Colonic mucosa (tissue), 4 donors: ENCODE data around the gene MAN1A2. TPM values are rescaled to one million over a fixed set of nuclear protein-coding genes. Genes with fewer than 3 reads are reported as not detected.
"Not testable (repeated sequence)": the region's sequence is repeated elsewhere in the genome, so short reads cannot be mapped to it uniquely, and the experiment has no call there.

Source experiments
- DNase-seq: peaks from one replicate; pipeline ENCODE4 v3.0.0-alpha.2; 2020
- H3K27ac ChIP-seq: fragments of 200-600 bp; one replicate; pipeline ENCODE4 v1.8.0; 2021
- H3K27me3 ChIP-seq: fragments of 200-600 bp; one replicate; pipeline ENCODE4 v1.8.0; 2021
- H3K36me3 ChIP-seq: fragments of 200-600 bp; one replicate; pipeline ENCODE4 v1.8.0; 2021
- H3K4me1 ChIP-seq: fragments of 200-600 bp; one replicate; pipeline ENCODE4 v1.8.0; 2021; ENCODE audit warnings: mild to moderate bottlenecking
- H3K4me3 ChIP-seq: fragments of 200-600 bp; one replicate; pipeline ENCODE4 v1.8.0; 2021
- H3K9ac ChIP-seq, 2 donors: one replicate each; pipeline ENCODE4 v1.7.0; 2013; ENCODE audit warnings: control low read depth in 2 of 2, low read depth in 2 of 2, low read length in 2 of 2
- H3K9me3 ChIP-seq: fragments of 200-600 bp; one replicate; pipeline ENCODE4 v1.8.0; 2021
- CTCF ChIP-seq: fragments of 200-600 bp; IDR thresholded peaks from one replicate; pipeline ENCODE4 v1.8.0; 2022; ENCODE audit warnings: antibody characterized with exemption, mild to moderate bottlenecking
- intact Hi-C: fragments of 100-400 bp; cut with DNase I; formaldehyde crosslinking; loops from one replicate; pipeline ENCODE4 v1.14.1; 2022
- total RNA-seq, 2 donors: library from RNA; stranded (reverse); fragmentation: NEBNext Ultra II Directional in 1 of 2; extraction: Animal tissue kit (Norgen Biotek cat#: 25700) in 1 of 2; gene quantifications; one replicate each; pipeline ENCODE4 v1.2.1, GENCODE V29; 2021
- donor health status: healthy.
- donor health status: DM: no; HTN: no; CAD: no.
- donor health status: DM: no; HTN: no; CAD: no.

MAN1A2 gene
- total RNA-seq, 2 donors from 2014 or later: 27.9 to 35.7 TPM

GRCh38 chr1:117555806-117556205 lies 188.6 kb downstream of the MAN1A2 start:
- Histone ChIP-seq H3K9ac (no peak overlapping the region), H3K27ac (no peak overlapping the region), H3K4me1 (no peaks in the 10 kb centered on the region), H3K4me3 (no peak overlapping the region), H3K27me3 (no peaks in the 10 kb centered on the region), H3K36me3 (no peaks in the 10 kb centered on the region), H3K9me3 (no peaks in the 10 kb centered on the region)
- TF ChIP-seq CTCF: no peak
- no peak for DNase-seq
- intact Hi-C loops: no loop called here

DNA sequence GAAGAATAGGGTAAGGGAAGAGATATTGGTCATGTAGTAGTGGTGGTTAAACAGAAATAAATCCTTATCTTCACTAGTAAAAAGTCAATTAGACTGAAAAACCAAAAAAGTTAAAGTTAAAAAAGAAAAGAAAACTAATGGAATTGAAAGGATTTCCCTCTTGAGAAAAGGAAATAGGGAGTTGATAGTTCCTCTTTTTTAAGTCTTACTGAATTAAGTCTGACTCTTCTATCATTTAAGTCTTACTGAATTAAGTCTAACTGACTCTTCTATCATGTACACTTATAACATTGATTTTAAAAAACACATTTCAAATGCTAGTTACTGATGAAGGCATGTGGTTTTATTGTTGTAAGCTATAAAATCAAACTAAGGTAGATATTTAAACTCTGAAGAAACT lies 189.1 kb downstream of the MAN1A2 start:
- TF ChIP-seq CTCF: no peak
- intact Hi-C loops: no loop called here
- no peaks in the 10 kb centered on the region for H3K27me3 ChIP-seq

DNA sequence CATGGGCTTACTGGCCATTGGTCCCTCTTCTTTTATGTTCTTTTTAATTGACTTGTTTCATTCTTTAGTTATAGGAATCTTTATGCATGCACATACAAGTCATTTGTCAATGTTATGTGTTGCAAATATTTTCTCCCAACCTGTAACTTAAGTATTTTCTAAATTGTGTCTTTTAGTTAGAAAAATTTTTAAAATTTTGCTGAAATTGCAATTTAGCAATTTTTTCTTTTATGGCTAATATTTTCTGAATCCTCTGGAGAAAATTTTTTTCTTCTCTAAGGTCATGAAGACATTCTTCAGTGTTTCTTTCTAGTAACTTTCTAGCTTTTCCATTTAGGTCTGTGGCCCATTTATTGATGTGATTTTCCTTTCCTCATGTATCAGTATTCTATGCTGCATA lies 189.7 kb downstream of the MAN1A2 start:
- Histone ChIP-seq H3K9ac (no peak overlapping the region), H3K36me3 (no peaks in the 10 kb centered on the region), H3K4me3 (no peak overlapping the region), H3K27me3 (no peaks in the 10 kb centered on the region), H3K27ac (no peak overlapping the region), H3K4me1 (no peaks in the 10 kb centered on the region), H3K9me3 (no peaks in the 10 kb centered on the region)
- DNase-seq: no peak
- no peak for TF ChIP-seq CTCF
- intact Hi-C loops: no loop called here

More for the DNA sequence above, 189.1 kb downstream of the MAN1A2 start:
- Histone ChIP-seq H3K27ac (no peak overlapping the region), H3K36me3 (no peaks in the 10 kb centered on the region), H3K9ac (no peak overlapping the region), H3K4me1 (no peaks in the 10 kb centered on the region), H3K9me3 (no peaks in the 10 kb centered on the region), H3K4me3 (no peak overlapping the region)
- DNase-seq: no peak

GRCh38 chr1:117558451-117558850 lies 191.2 kb downstream of the MAN1A2 start:
- H3K4me3 ChIP-seq, H3K4me1 ChIP-seq, H3K27me3 ChIP-seq, H3K9ac ChIP-seq, H3K9me3 ChIP-seq, H3K36me3 ChIP-seq, DNase-seq, intact Hi-C loops, H3K27ac ChIP-seq: not testable (repeated sequence)

GRCh38 chr1:117559139-117559538 lies 191.9 kb downstream of the MAN1A2 start:
- no peak for DNase-seq
- intact Hi-C loops: no loop called here

DNA sequence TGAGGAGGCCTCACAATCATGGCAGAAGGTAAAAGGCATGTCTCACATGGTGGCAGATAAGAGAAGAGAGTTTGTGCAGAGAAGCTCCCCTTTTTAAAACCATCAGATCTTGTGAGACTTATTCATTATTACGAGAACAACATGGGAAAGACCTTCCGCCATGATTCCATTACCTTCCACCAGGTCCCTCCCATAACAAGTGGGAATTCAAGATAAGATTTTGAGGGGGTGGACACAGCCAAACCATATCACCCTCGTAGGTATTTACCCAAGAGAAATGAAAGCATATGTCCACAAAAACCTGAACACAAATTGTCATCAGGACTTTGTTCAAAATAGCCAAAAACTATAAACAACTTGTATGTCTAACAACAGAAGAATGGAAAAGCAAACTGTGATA lies 192.7 kb downstream of the MAN1A2 start:
- intact Hi-C loops: no loop called here
- H3K27me3 ChIP-seq: no peaks in the 10 kb centered on the region
- no peaks in the 10 kb centered on the region for H3K36me3 ChIP-seq
- DNase-seq: no peak
- H3K9ac ChIP-seq: no peak overlapping the region
- H3K4me1 ChIP-seq: peaks cover 6% of the 10 kb centered on the region
- no peak overlapping the region for H3K27ac ChIP-seq
- TF ChIP-seq CTCF: no peak
- no peaks in the 10 kb centered on the region for H3K9me3 ChIP-seq
- H3K4me3 ChIP-seq: no peak overlapping the region

More at GRCh38 chr1:117559139-117559538, 191.9 kb downstream of the MAN1A2 start:
- no peak overlapping the region for H3K27ac ChIP-seq
- no peaks in the 10 kb centered on the region for H3K27me3 ChIP-seq
- no peak overlapping the region for H3K9ac ChIP-seq
- H3K36me3 ChIP-seq: no peaks in the 10 kb centered on the region
- peaks cover 6% of the 10 kb centered on the region for H3K4me1 ChIP-seq
- no peaks in the 10 kb centered on the region for H3K9me3 ChIP-seq
- no peak overlapping the region for H3K4me3 ChIP-seq
- no peak for TF ChIP-seq CTCF
